Activated CD8-positive, alpha-beta memory T cell treated with anti-CD3 and anti-CD28 coated beads, Interleukin-2, amount 50 U/mL, for 1 hour (primary cell): ENCODE results near the gene PPP1R10.

ENCODE experiments used
- DNase-seq: peaks from one replicate; pipeline ENCODE4 v3.0.0-alpha.2; 2020; ENCODE audit errors: extremely low read depth

Gene PPP1R10

GRCh38 chr6:30556906-30557682 is 59.9 kb downstream of the PPP1R10 start, which contains the start of gene PRR3:
TSS of gene PRR3 (plus strand) at chr6:30557295. CDS start at chr6:30557345, 50 bp downstream.
- DNase-seq, result peak; percentile 84

GRCh38 chr6:30556066-30556905 is 60.8 kb downstream of the PPP1R10 start, which contains the start of gene GNL1:
TSS of gene GNL1 (minus strand) at chr6:30556489. CDS start at chr6:30556203, 286 bp downstream.
- DNase-seq, result peak; percentile 98

- DNase-seq, result no peak
These were observed 61.3 kb downstream of the PPP1R10 start for GRCh38 chr6:30555816-30556065.

GRCh38 chr6:30554962-30555815 is 61.9 kb downstream of the PPP1R10 start:
- no peak for DNase-seq

- DNase-seq, result no peak
These were observed 62.6 kb downstream of the PPP1R10 start for GRCh38 chr6:30554404-30554803.
